ENCODE data around the gene IRF2BP1.

DNA sequence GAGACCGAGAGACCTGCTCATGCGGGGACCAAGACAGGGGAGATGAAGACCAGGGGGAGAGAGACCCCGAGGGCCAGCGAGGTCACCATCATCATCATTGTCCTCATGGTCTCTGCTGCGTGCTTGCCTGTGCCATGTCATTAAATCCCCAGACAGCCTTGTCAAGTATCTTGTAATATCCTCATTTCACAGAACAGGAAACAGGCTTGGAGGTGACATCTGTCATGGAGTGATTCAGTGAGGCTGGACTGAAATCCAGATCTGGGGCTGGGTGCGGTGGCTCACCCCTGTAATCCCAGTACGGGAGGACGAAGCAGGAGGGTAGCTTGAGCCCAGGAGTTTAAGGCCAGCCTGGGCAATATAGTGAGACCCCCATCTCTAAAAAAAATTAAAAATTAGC is 34.5 kb upstream of the IRF2BP1 start:
- TF ChIP-seq, protein P1, sequence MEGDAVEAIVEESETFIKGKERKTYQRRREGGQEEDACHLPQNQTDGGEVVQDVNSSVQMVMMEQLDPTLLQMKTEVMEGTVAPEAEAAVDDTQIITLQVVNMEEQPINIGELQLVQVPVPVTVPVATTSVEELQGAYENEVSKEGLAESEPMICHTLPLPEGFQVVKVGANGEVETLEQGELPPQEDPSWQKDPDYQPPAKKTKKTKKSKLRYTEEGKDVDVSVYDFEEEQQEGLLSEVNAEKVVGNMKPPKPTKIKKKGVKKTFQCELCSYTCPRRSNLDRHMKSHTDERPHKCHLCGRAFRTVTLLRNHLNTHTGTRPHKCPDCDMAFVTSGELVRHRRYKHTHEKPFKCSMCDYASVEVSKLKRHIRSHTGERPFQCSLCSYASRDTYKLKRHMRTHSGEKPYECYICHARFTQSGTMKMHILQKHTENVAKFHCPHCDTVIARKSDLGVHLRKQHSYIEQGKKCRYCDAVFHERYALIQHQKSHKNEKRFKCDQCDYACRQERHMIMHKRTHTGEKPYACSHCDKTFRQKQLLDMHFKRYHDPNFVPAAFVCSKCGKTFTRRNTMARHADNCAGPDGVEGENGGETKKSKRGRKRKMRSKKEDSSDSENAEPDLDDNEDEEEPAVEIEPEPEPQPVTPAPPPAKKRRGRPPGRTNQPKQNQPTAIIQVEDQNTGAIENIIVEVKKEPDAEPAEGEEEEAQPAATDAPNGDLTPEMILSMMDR (IDR thresholded peaks at IDR 0.05; ENCODE audit: low read depth, low read length, missing input control), result no peak
- TF ChIP-seq, protein P2, sequence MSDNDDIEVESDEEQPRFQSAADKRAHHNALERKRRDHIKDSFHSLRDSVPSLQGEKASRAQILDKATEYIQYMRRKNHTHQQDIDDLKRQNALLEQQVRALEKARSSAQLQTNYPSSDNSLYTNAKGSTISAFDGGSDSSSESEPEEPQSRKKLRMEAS (IDR thresholded peaks at IDR 0.05), result no peak
- TF ChIP-seq GABPA (IDR thresholded peaks at IDR 0.05 in 1 of 2, conservative IDR thresholded peaks at IDR 0.05 in 1 of 2) (no peak), SP1 (IDR thresholded peaks at IDR 0.05) (no peak)
- TF ChIP-seq, protein P3, sequence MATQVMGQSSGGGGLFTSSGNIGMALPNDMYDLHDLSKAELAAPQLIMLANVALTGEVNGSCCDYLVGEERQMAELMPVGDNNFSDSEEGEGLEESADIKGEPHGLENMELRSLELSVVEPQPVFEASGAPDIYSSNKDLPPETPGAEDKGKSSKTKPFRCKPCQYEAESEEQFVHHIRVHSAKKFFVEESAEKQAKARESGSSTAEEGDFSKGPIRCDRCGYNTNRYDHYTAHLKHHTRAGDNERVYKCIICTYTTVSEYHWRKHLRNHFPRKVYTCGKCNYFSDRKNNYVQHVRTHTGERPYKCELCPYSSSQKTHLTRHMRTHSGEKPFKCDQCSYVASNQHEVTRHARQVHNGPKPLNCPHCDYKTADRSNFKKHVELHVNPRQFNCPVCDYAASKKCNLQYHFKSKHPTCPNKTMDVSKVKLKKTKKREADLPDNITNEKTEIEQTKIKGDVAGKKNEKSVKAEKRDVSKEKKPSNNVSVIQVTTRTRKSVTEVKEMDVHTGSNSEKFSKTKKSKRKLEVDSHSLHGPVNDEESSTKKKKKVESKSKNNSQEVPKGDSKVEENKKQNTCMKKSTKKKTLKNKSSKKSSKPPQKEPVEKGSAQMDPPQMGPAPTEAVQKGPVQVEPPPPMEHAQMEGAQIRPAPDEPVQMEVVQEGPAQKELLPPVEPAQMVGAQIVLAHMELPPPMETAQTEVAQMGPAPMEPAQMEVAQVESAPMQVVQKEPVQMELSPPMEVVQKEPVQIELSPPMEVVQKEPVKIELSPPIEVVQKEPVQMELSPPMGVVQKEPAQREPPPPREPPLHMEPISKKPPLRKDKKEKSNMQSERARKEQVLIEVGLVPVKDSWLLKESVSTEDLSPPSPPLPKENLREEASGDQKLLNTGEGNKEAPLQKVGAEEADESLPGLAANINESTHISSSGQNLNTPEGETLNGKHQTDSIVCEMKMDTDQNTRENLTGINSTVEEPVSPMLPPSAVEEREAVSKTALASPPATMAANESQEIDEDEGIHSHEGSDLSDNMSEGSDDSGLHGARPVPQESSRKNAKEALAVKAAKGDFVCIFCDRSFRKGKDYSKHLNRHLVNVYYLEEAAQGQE (IDR thresholded peaks at IDR 0.05), result no peak

All from liver (tissue), 3 donors.